ENCODE results near the gene ADGRG6. TPM values are rescaled to one million over a fixed set of nuclear protein-coding genes. Genes with fewer than 3 reads are reported as not detected.

ADGRG6 gene
- total RNA-seq, 1 experiment from 2014 or later: 33.4 TPM

DNA sequence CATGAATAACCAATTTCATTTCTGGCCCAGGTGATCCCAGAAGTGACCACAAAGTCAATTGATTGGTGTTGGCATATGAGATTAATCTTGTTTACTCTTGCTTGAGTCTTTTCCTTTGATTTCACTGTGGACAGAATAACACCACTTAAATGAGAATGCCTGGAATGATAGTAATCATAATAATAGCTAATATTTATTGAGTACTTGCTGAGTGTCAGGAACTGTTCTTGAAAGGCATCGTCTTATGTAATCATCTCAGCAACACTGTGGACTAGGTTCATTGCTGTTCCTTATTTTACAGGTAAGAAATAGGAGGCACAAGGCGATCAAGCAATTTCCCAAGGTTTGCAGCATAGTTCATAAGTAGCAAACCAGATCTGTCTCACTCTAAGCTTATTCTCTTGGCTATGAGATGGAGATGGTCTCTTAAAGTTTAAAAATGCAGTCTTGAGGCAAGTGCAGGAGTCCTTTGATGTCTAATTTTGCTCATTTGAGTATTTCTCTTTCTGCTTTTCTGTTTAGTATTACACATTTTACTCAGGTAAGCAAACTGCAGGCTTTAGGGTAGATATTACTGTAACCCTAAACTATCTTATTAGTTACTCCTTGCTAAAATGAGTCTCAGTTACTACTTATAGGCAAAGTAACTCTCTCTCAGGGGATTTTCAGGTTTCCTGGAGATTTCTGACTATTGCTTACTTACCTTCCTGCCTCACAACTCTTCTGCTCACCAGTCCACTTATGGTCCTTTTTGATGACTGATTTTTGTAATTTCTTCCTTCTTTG is 6.3 kb downstream of the ADGRG6 start:
- in situ Hi-C loops (cut with HindIII; ENCODE audit: low pct_unique_long_range_greater_than_20kb, low sequenced_read_pairs): no loop called here
- no peak for DNase-seq (ENCODE audit: low read depth)

DNA sequence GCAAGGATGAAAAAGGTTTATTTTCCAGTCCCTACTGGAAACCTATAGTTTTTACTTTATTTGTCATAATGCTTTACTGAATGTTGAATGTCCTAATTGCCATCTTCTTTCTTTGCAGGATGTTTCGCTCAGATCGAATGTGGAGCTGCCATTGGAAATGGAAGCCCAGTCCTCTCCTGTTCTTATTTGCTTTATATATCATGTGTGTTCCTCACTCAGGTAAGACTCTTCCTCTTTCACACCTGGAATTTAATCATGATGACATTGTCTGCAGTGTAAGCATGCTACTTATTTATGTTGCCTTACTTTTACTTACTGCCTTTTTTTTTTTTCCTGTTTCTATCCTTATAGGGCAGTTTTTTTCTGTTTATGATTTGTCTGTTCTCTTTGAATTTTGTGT is 7.6 kb downstream of the ADGRG6 start:
- in situ Hi-C loops (cut with HindIII; ENCODE audit: low pct_unique_long_range_greater_than_20kb, low sequenced_read_pairs): no loop called here

DNA sequence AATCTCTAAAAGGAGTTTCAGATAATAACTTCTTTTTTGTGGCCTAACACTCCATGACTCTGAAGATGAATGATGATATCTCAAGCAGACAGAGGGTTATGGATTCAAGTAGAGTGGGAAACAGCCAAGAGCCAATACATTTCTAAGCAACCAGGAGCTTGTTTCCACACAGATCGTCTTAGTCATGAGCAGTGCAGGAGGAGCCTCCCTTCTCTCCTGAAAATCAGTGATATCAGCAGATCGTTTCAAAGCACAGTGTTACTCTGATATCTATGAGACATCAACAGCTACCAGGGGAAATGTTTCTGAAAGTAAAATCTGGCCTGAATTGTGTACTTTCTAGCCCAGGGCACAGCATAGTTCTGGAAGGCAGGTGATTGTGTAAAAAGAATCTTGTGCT is 11.5 kb downstream of the ADGRG6 start:
- DNase-seq (ENCODE audit: low read depth): peak; percentile 38
- in situ Hi-C loops (cut with HindIII; ENCODE audit: low pct_unique_long_range_greater_than_20kb, low sequenced_read_pairs): no loop called here

More for the DNA sequence above, 7.6 kb downstream of the ADGRG6 start:
- no peak for DNase-seq (ENCODE audit: low read depth)

DNA sequence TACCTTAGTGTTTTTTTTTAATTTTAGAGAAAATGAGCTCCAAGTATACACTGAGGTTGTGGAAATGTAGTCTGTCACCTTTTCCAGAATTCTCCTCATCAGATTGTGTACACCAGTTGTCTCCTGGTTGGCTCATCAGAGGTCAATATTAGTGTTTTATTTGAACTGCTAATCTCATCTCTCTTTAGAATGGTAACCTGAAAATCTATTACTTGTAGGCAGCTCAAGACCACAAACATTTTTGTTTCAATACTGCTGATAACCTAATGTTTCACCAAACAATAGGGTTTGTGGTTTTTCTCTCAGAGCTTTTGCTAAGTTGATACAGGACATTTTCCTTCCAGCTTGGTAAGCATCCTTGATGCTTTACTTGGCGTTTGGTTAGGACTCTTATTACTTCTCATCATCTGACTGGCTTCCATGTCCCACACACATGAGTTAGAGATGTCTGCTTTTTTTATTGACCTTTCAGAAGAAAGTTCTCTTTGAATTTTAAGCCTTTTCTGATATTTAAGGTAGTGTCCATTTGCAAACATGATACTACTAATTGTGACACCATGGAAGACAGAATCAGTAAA is 15.1 kb downstream of the ADGRG6 start:
- DNase-seq (ENCODE audit: low read depth): no peak
- in situ Hi-C loops (cut with HindIII; ENCODE audit: low pct_unique_long_range_greater_than_20kb, low sequenced_read_pairs): no loop called here

DNA sequence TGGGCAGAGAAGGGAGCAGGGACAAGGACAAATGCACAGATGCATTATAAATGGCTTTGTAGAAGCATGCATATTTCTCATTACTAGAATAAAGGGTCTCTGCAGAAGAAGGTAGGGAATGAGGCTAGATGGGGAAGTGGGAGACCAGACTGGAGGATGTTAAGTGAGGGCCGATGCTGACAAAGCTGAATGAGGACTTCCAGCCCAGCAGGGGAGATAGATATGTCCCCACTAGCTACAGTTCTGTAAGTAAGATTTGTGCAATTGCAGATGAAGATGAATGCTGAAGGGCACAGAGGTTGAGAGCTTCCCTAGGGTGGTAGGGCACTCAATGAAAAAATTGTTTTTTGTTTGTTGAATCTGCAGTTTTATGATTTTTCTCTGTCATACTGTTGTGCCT is 16.9 kb downstream of the ADGRG6 start:
- in situ Hi-C loops (cut with HindIII; ENCODE audit: low pct_unique_long_range_greater_than_20kb, low sequenced_read_pairs): no loop called here
- no peak for DNase-seq (ENCODE audit: low read depth)

DNA sequence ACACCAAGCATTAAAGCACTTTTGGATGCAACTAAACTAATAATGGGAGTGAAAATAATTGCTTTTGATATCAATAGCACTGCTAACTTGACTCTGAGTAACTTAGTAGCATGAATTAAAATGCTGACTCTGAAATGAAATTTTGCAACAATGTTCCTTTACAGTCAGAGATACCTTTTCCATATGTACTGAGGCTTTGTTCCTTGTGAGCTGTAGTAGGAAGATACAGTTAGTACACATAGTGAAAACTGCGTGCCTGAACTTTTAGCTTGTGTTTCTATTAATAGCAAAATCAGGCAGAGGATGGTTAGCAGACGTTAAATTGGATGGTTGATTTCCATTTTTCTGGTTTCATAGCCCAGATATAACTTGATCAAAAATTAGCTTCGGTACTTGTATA is 18.6 kb downstream of the ADGRG6 start:
- in situ Hi-C loops (cut with HindIII; ENCODE audit: low pct_unique_long_range_greater_than_20kb, low sequenced_read_pairs): no loop called here
- no peak for DNase-seq (ENCODE audit: low read depth)

DNA sequence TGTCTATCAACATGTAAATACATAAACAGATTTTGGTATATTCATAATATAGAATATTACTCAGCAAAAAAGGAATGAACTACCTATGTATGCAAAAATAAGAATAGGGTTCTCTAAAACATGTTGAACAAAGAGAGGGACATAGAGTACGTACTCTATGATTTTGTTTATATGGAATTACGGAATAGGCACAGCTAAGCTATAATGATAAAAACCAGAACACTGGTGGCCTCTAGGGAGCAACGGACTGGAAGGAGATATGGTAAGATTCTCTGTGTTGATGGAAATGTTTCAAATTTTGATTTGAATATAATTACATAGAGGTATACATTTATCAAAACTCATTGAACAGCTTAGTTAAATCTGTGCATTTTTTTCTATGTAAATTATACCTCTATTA is 19.6 kb downstream of the ADGRG6 start:
- DNase-seq (ENCODE audit: low read depth): no peak
- in situ Hi-C loops (cut with HindIII; ENCODE audit: low pct_unique_long_range_greater_than_20kb, low sequenced_read_pairs): no loop called here

DNA sequence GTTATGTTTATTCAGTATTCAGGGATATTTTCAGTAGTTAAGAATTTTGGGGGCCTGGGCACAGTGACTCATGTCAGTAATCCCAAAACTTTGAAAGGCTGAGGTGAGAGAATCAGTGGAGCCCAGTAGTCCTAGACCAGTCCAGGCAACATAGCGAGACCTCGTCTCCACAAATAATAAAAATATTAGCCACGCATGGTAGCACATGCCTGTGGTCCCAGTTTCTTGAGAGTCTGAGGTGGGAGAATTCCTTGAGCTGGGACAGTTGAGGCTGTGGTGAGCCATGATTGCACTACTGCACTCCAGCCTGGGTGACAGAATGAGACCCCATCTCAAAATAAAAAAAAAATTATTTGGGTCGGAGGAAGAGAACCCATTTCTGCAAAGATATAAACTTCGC is 20.3 kb downstream of the ADGRG6 start:
- in situ Hi-C loops (cut with HindIII; ENCODE audit: low pct_unique_long_range_greater_than_20kb, low sequenced_read_pairs): no loop called here
- no peak for DNase-seq (ENCODE audit: low read depth)

DNA sequence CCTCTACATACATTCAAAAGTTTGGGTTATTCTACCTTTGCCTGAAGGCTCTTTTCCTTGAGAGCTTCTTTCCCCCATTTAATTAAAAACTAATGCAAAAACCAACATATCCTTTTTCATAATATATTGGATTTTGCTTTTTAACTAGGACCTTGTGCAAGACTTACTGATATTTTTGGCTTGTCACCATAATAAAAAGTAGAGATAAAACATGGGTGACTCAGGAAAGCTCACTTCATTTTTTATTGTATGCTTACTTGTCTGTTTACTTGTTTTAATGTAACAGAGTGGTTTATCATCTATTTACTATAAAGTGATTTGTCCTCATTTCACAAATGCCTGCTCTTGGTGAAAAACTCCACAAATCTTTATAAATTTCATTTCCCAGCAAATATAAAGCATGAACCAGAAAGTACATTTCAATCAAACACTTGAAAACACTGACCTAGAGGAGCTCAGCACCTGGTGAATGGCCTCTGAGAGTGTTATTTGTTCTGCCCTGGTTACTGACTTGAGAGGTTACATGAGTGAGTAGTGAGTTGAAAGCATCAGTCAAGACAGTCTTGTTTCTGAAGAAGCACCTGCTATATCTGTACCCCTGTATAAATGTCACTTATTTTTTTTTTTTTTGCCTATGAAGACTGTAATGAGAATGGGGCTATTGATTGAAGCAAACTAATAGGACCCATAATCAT is 20.8 kb downstream of the ADGRG6 start:
- in situ Hi-C loops (cut with HindIII; ENCODE audit: low pct_unique_long_range_greater_than_20kb, low sequenced_read_pairs): no loop called here
- DNase-seq (ENCODE audit: low read depth): no peak

DNA sequence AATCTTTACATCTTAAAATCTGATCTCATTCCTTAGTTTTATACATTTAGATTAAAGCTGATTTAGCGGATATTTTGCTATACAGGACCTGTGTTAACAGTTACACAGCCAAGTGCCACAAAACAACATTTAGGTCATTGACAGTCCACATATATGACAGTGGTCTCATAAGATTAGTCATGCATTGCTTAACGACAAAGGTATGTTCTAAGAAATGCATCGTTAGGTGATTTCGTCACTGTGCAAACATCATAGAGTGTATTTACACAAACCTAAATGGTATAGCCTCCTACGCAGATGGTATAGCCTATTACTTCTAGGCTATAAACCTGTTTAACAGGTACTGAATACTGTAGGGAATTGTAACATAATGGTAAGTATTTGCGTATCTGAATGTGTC is 21.6 kb downstream of the ADGRG6 start:
- in situ Hi-C loops (cut with HindIII; ENCODE audit: low pct_unique_long_range_greater_than_20kb, low sequenced_read_pairs): no loop called here
- DNase-seq (ENCODE audit: low read depth): no peak

DNA sequence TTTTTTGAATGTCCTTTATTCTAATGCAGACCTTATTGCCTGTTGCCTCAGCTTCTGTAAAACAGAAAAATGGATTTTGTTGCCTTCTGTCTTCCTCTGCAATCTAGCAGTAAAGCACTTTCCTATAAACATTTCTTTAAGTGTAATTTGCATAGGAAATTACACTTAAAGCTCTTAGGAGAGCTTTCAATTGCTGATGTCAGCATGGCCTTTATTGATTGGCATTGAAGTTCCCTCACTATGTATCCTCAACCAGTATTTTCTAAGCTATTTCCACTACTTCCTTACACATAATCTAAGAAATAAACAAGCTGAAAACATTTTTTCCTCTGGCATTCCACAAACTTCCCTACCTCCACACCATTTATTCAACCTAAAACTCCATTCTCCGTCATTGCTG is 22.3 kb downstream of the ADGRG6 start:
- in situ Hi-C loops (cut with HindIII; ENCODE audit: low pct_unique_long_range_greater_than_20kb, low sequenced_read_pairs): no loop called here

DNA sequence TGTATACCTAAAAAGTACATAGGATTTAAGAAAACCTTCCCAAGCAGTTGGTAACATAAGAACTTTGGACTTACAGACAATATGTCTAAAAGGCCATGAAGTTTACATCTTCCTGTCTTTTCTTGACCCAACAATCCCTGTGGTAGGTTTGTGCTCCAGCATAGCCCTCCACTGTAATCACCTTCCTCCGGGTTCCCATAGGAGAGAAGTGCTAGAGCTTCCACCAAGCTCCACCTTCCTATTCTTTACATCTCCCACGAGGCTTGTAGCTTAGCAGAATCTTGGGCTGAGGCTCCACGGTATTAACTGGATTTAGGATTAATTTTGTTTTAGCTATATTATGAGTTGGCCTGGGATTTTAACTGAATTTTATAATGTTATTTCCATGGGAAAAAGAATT is 23.3 kb downstream of the ADGRG6 start:
- in situ Hi-C loops (cut with HindIII; ENCODE audit: low pct_unique_long_range_greater_than_20kb, low sequenced_read_pairs): no loop called here
- no peak for DNase-seq (ENCODE audit: low read depth)

More for the DNA sequence above, 22.3 kb downstream of the ADGRG6 start:
- DNase-seq (ENCODE audit: low read depth): no peak

DNA sequence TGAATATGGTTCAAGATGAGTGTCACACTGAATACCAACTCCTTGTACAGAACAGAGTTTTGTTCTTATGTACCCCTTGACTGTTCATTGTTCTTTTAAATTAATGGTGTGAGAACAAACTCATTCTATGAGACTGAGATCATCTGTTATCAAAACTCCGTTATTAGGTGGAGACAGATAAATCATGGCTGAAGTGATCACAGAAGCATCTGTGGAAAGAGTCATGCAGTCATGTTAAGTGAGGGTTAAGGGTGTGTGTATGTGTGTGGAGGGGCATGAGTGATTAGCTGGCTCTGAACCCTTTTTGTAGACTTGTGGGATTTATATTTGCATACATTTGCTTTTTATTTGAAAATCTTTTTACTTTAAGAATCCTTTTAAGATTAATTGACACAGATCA is 24.7 kb downstream of the ADGRG6 start:
- in situ Hi-C loops (cut with HindIII; ENCODE audit: low pct_unique_long_range_greater_than_20kb, low sequenced_read_pairs): no loop called here
- peak; percentile 46 for DNase-seq (ENCODE audit: low read depth)

DNA sequence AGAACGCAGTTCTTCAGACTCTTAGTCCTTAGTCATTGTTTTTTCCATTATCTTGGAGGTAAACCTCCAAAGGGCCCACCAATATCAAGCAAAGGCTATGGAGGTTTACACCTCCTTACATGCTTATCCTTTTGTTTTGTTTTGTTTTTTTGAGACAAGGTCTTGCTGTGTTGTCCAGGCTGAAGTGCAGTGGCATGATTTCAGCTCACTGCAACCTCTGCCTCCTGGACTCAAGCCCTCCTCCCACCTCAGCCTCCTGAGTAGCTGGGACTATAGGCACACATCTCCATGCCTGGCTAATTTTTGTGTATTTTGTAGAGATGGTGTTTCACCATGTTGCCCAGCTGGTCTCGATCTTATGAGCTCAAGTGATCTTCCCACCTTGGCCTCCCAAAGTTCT is 26.3 kb downstream of the ADGRG6 start:
- in situ Hi-C loops (cut with HindIII; ENCODE audit: low pct_unique_long_range_greater_than_20kb, low sequenced_read_pairs): no loop called here
- DNase-seq (ENCODE audit: low read depth): no peak

DNA sequence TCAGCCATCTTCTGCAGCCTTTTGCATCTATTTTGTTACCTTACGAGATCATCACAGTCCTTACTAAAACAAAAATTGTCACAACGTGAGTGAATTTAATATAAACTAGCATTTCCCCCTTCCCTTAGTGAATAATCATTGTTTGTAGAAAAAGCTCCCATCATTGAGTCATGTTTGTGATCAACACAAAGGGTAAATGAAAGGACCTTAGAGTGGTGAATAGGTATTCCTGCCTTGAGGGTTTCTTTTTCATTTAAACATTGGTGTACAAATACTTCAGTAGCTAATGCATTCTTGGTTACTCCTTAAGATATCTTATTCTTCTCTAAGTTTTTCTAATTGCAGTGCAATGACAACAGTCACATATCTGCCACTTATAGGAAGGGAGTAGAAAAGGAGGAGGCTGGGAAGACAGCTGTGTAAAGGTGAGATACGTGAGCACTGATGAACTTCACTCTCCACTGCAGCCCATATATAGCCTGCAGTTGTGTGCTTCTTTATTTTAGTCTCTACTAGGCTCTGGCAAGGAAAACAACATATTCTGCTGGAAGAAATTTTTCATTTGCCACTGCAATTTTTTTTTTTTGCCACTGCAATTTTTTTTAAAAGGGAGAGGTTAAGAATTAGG is 27.8 kb downstream of the ADGRG6 start:
- DNase-seq (ENCODE audit: low read depth): no peak
- in situ Hi-C loops (cut with HindIII; ENCODE audit: low pct_unique_long_range_greater_than_20kb, low sequenced_read_pairs): no loop called here

DNA sequence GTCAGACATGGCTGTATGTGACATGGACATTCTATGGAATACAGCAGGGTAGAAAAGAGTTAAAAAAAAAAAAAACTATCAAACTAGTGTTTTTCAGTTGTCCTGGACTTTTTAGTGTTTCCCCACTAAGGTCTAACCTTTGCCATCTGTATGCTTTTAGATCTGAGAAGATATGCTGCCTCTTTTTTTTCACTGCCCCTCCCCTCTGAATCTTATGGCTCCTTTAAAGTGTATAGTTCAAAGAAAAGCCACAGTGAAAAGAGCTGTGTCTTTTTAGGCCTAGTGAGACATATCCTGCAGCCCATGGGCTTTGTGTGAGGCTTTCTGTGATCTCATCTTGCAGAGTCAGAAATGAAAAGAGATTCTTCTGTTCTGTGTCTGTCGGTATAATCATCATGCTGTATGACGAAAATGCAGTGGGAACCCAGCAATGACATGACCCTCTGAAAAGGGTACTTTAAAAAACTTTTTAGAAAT is 29.3 kb downstream of the ADGRG6 start:
- no peak for DNase-seq (ENCODE audit: low read depth)
- in situ Hi-C loops (cut with HindIII; ENCODE audit: low pct_unique_long_range_greater_than_20kb, low sequenced_read_pairs): no loop called here

DNA sequence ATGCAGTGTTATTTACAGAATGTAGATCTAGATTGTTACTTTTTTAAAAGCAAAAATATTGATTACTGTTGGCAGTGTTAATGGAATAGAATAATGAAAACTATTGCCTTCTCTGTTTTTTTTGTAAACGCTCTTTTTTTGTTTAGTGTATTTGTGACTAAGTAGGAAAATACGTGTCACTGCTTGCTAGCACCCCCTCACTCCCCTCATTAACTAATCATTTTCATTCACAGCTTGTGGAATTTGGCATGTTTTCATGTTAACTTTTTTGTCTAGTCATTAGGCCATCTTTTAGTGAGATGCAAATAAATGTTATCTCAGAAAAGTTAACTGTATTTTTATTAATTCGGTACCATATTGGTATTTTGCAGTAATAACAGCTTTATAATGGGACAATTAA is 29.8 kb downstream of the ADGRG6 start:
- no peak for DNase-seq (ENCODE audit: low read depth)
- in situ Hi-C loops (cut with HindIII; ENCODE audit: low pct_unique_long_range_greater_than_20kb, low sequenced_read_pairs): no loop called here

DNA sequence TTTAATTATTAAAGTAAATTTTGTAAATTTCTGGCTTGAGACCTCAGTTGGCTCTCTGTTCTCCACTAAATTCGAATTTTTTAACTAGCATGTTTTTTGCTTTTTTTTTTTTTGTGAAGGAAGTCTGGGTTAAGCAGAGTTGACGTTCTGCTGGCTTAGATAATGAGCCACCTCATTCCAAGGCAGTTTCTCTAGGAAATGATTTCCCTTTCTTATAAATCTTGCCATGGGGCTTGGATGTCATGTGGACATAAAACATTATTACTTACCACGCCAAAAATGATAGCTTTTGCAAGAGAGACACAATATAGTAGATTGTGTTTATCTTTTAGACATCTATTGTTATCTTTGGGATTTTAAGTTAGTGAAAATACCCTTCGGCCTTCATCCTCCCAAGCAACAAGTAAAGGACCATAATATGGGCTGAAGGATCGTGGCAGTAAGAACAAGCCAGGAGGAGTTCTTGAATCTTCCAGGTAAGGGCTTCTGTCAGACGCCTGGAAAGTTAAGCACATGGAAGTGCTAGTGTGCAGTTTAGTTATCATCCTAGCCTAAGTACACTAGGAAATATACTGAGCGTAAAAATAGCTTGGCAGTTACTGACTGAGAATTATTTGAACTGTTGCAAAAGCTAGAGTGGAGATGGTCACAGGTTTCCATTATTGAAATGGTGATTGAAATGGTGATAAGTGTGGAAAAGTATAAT is 30.7 kb downstream of the ADGRG6 start:
- in situ Hi-C loops (cut with HindIII; ENCODE audit: low pct_unique_long_range_greater_than_20kb, low sequenced_read_pairs): no loop called here
- DNase-seq (ENCODE audit: low read depth): no peak
